OCI-LY7 (cell line): ENCODE measurements around the gene LRRK1. TPM values are rescaled to one million over a fixed set of nuclear protein-coding genes. Genes with fewer than 3 reads are reported as not detected.

Source experiments
- BruUV-seq: library from RNA; stranded (reverse); fragments of 400-500 nt; replicated peaks from 2 replicates; lab custom pipeline; 2021; lab: Mats Ljungman, UMichigan
- CTCF ChIA-PET: fragments of 300-600 bp; sonication (Branson Sonifier 250); formaldehyde crosslinking; loops from one replicate; lab custom pipeline; 2022; ENCODE audit warnings: antibody characterized with exemption; ENCODE audit not compliant: unreplicated experiment; lab: Charles Lee
- POLR2A ChIA-PET: fragments of 300-600 bp; sonication (Branson Sonifier 250); formaldehyde crosslinking; loops from one replicate; lab custom pipeline; 2022; ENCODE audit warnings: antibody characterized with exemption; lab: Charles Lee
- DNase-seq: peaks from one replicate; pipeline ENCODE4 v3.0.0-alpha.2; 2015; ENCODE audit warnings: low spot score
- H2AFZ ChIP-seq: fragments of 200-600 bp; sonication (generic), shearing (Covaris generic); 2 replicates; pipeline ENCODE4 v1.6.1; 2014; ENCODE audit warnings: mild to moderate bottlenecking, antibody characterized with exemption, low read length, moderate library complexity
- H3K27ac ChIP-seq: fragments of 200-600 bp; sonication (generic); 2 replicates; pipeline ENCODE4 v1.5.1; 2014; ENCODE audit warnings: mixed run types, low read depth, mild to moderate bottlenecking, moderate library complexity, low read length, inconsistent platforms; ENCODE audit not compliant: poor library complexity, severe bottlenecking
- H3K36me3 ChIP-seq: fragments of 200-600 bp; sonication (generic); 2 replicates; pipeline ENCODE4 v1.6.1; 2014; ENCODE audit warnings: mild to moderate bottlenecking, antibody characterized with exemption, low read length, moderate library complexity, mixed read lengths; ENCODE audit not compliant: insufficient read depth
- H3K4me1 ChIP-seq: fragments of 200-600 bp; sonication (generic); 2 replicates; pipeline ENCODE4 v1.5.1; 2014; ENCODE audit warnings: mild to moderate bottlenecking, low read length; ENCODE audit not compliant: insufficient read depth, poor library complexity, severe bottlenecking
- H3K4me2 ChIP-seq: fragments of 200-600 bp; sonication (generic); 2 replicates; pipeline ENCODE4 v1.6.1; 2014; ENCODE audit warnings: mild to moderate bottlenecking, low read length
- H3K4me3 ChIP-seq: fragments of 200-600 bp; sonication (generic); 2 replicates; pipeline ENCODE4 v1.5.1; 2014; ENCODE audit warnings: mild to moderate bottlenecking, low read depth, low read length; ENCODE audit not compliant: poor library complexity, severe bottlenecking
- H3K79me2 ChIP-seq: fragments of 200-600 bp; sonication (generic); 2 replicates; pipeline ENCODE4 v1.6.1; 2016; ENCODE audit warnings: low read depth, mild to moderate bottlenecking, low read length, moderate library complexity, mixed read lengths; ENCODE audit not compliant: insufficient read depth
- H3K9me2 ChIP-seq: fragments of 200-600 bp; sonication (generic); 2 replicates; pipeline ENCODE4 v1.6.1; 2016; ENCODE audit warnings: mild to moderate bottlenecking, low read length, mixed read lengths; ENCODE audit not compliant: insufficient read depth
- H3K9me3 ChIP-seq: fragments of 200-600 bp; sonication (generic); 2 replicates; pipeline ENCODE4 v1.6.1; 2014; ENCODE audit warnings: mild to moderate bottlenecking, mixed run types, low read length, mixed read lengths
- H4K20me1 ChIP-seq: fragments of 200-600 bp; sonication (generic); 2 replicates; pipeline ENCODE4 v1.6.1; 2014; ENCODE audit warnings: mild to moderate bottlenecking, antibody characterized with exemption, low read length, moderate library complexity, mixed read lengths; ENCODE audit not compliant: insufficient read depth
- CTCF ChIP-seq: fragments of 200-600 bp; sonication (generic); conservative IDR thresholded peaks from 2 replicates; pipeline ENCODE4 v1.5.1; 2014; ENCODE audit warnings: mild to moderate bottlenecking, antibody characterized with exemption, low read length, moderate library complexity, mixed read lengths
- EZH2phosphoT487 ChIP-seq: fragments of 200-600 bp; sonication (generic); IDR thresholded peaks from 2 replicates; pipeline ENCODE4 v1.6.1; 2018; ENCODE audit warnings: low read depth, borderline replicate concordance, mild to moderate bottlenecking, mixed run types, antibody characterized with exemption, low read length, moderate library complexity, mixed read lengths
- intact Hi-C: fragments of 100-400 bp; cut with micrococcal nuclease; formaldehyde crosslinking; loops from one replicate; pipeline ENCODE4 v1.10.0; 2022; ENCODE audit not compliant: unreplicated experiment
- total RNA-seq, 2 experiments: library from RNA; depleted of rRNA in 1 of 2; stranded (reverse); fragments of >200 nt in 1 of 2; shearing (Covaris generic) in 1 of 2; gene quantifications; 2 replicates each; pipeline ENCODE4 v1.2.3, GENCODE V29; 2014 to 2022

The LRRK1 gene
- total RNA-seq, 2 experiments from 2014 or later: 92.3 to 233 TPM

GRCh38 chr15:100878130-100878529 is 41.0 kb upstream of the LRRK1 start:
- no peaks in the 10 kb centered on the region for H3K4me1 ChIP-seq
- intact Hi-C loops: no loop called here
- H3K4me3 ChIP-seq: no peak overlapping the region
- no peak overlapping the region for H3K4me2 ChIP-seq
- ChIA-PET CTCF (no interaction called here), POLR2A (interaction anchor here (0.7 kb wide), 1 partner anchor 125 kb away, joined by 3 read pairs; no protein-coding TSS in a partner anchor)
- H3K9me3 ChIP-seq: no peaks in the 10 kb centered on the region
- no peaks in the 10 kb centered on the region for H3K79me2 ChIP-seq
- no peak overlapping the region for H2AFZ ChIP-seq
- TF ChIP-seq CTCF (no peak), EZH2phosphoT487 (no peak)
- H3K27ac ChIP-seq: no peak overlapping the region
- no peaks in the 10 kb centered on the region for H3K36me3 ChIP-seq
- BruUV-seq: no TSS peak
- no peaks in the 10 kb centered on the region for H4K20me1 ChIP-seq
- DNase-seq: no peak
- no peaks in the 10 kb centered on the region for H3K9me2 ChIP-seq

- H3K9me3 ChIP-seq: no peaks in the 10 kb centered on the region
- BruUV-seq: no TSS peak
- H3K4me2 ChIP-seq: no peak overlapping the region
- ChIA-PET CTCF (no interaction called here), POLR2A (no interaction called here)
- H3K4me3 ChIP-seq: no peak overlapping the region
- no peak overlapping the region for H3K27ac ChIP-seq
- TF ChIP-seq CTCF (no peak), EZH2phosphoT487 (no peak)
- H3K79me2 ChIP-seq: no peaks in the 10 kb centered on the region
- no peaks in the 10 kb centered on the region for H3K9me2 ChIP-seq
- no peak for DNase-seq
- H3K4me1 ChIP-seq: no peaks in the 10 kb centered on the region
- H3K36me3 ChIP-seq: no peaks in the 10 kb centered on the region
- no peaks in the 10 kb centered on the region for H4K20me1 ChIP-seq
- intact Hi-C loops: no loop called here
- no peak overlapping the region for H2AFZ ChIP-seq
These were observed 40.5 kb upstream of the LRRK1 start for GRCh38 chr15:100878648-100879047.

GRCh38 chr15:100879061-100879463 is 40.1 kb upstream of the LRRK1 start:
- no peak overlapping the region for H3K4me2 ChIP-seq
- no peak for DNase-seq
- no peak overlapping the region for H3K27ac ChIP-seq
- no TSS peak for BruUV-seq
- no peaks in the 10 kb centered on the region for H3K4me1 ChIP-seq
- H3K4me3 ChIP-seq: no peak overlapping the region
- no peaks in the 10 kb centered on the region for H3K9me2 ChIP-seq
- TF ChIP-seq EZH2phosphoT487 (no peak), CTCF (no peak)
- POLR2A ChIA-PET: no interaction called here
- H3K36me3 ChIP-seq: no peaks in the 10 kb centered on the region
- H2AFZ ChIP-seq: no peak overlapping the region
- H3K79me2 ChIP-seq: no peaks in the 10 kb centered on the region
- no peaks in the 10 kb centered on the region for H4K20me1 ChIP-seq
- CTCF ChIA-PET: no interaction called here
- no peaks in the 10 kb centered on the region for H3K9me3 ChIP-seq
- intact Hi-C loops: no loop called here
